Neuron (in vitro differentiated cells): Measurements from ENCODE around the gene C19orf33.

Experiments
- H2AFZ ChIP-seq: one replicate; pipeline ENCODE4 v1.6.1; 2013; ENCODE audit warnings: low read depth, mild to moderate bottlenecking, inconsistent platforms, low read length, moderate library complexity
- H3K27me3 ChIP-seq: one replicate; pipeline ENCODE4 v1.6.1; 2013; ENCODE audit warnings: low read length; ENCODE audit not compliant: insufficient read depth
- H3K36me3 ChIP-seq: one replicate; pipeline ENCODE4 v1.6.1; 2013; ENCODE audit warnings: low read length; ENCODE audit not compliant: insufficient read depth
- H3K4me1 ChIP-seq: one replicate; pipeline ENCODE4 v1.6.1; 2013; ENCODE audit warnings: low read length; ENCODE audit not compliant: insufficient read depth
- H3K4me3 ChIP-seq: 2 replicates; pipeline ENCODE4 v1.5.1; 2013; ENCODE audit warnings: mild to moderate bottlenecking, low read length, moderate library complexity
- H3K9me3 ChIP-seq: one replicate; pipeline ENCODE4 v1.6.1; 2013; ENCODE audit warnings: low read length

The C19orf33 gene

DNA sequence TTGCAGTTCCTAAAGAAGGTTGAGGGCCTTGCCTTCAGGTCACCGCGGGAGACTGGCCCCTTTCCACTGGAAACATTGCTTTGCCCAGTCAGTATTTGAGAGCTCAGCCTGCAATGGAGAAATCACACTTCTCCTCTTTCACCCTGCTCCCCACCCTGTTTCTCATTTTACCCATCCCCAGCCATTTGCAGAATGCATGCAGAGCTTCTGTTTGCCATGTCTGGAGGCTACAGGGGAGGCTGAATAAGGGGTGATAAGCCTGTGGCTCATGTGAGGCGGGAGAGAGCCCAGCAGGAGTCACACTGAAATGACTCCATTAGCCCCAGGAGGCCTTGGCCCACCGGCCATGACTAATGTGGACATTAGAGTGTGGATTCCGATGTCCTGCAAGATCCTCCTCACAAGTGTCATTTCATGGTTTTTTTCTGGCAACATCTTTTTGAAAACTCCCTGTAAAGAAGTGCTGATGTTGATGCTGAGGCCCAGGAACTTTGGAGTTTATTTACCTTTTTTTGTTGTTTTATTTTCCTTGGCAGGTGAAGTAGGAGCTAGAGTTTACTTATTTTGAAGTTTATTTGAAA, 33.4 kb upstream of the C19orf33 start:
- Histone ChIP-seq H3K36me3 (no peaks in the 10 kb centered on the region), H3K27me3 (peaks cover 12% of the 10 kb centered on the region), H3K9me3 (no peaks in the 10 kb centered on the region), H2AFZ (peak overlapping the region; percentile 26), H3K4me1 (peaks cover 18% of the 10 kb centered on the region), H3K4me3 (no peak overlapping the region)

DNA sequence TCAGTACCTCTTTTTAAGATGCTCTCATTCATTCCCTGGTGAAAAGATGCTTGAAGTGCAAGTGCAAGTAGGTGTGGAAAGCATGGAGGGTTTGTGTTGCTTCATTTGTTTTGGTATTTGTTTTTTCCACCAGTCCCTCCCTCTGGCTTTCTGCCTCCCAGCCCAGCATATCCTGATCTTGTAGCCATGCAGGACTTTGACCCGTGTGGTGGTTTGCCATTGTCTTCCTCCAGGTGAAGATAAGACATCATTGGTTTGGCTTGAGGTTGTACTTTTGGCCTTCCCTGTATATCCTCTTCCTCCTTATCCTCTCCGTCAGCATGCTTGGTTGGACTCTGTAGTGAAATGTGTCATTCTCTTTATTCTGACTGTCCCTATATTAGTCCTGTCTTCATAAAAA, 30.6 kb upstream of the C19orf33 start:
- H3K9me3 ChIP-seq, result no peaks in the 10 kb centered on the region
- H3K27me3 ChIP-seq, result no peaks in the 10 kb centered on the region
- H2AFZ ChIP-seq, result no peak overlapping the region
- H3K36me3 ChIP-seq, result no peaks in the 10 kb centered on the region
- no peak overlapping the region for H3K4me3 ChIP-seq
- peaks cover 14% of the 10 kb centered on the region for H3K4me1 ChIP-seq

DNA sequence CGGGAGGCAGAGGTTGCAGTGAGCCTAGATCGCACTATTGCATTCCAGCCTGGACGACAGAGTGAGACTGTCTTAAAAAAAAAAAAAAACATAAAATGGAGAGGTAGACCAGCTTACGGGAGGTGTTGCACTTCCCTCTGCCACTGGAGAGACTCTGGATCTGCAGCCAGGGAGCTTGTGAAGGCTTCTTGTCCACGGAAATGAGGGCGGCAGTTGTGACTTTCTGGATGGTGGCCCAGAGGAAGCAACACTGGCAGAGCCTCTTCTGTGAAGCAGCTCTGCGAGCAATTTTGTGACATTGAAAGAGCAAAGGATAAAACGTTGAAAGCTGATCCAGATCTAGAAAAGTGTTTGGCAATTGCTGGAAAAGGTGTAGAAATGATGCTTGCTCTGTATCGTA, 29.3 kb upstream of the C19orf33 start:
- no peak overlapping the region for H2AFZ ChIP-seq
- no peaks in the 10 kb centered on the region for H3K9me3 ChIP-seq
- H3K36me3 ChIP-seq, result no peaks in the 10 kb centered on the region
- H3K4me1 ChIP-seq, result peaks cover 19% of the 10 kb centered on the region
- no peaks in the 10 kb centered on the region for H3K27me3 ChIP-seq
- no peak overlapping the region for H3K4me3 ChIP-seq

DNA sequence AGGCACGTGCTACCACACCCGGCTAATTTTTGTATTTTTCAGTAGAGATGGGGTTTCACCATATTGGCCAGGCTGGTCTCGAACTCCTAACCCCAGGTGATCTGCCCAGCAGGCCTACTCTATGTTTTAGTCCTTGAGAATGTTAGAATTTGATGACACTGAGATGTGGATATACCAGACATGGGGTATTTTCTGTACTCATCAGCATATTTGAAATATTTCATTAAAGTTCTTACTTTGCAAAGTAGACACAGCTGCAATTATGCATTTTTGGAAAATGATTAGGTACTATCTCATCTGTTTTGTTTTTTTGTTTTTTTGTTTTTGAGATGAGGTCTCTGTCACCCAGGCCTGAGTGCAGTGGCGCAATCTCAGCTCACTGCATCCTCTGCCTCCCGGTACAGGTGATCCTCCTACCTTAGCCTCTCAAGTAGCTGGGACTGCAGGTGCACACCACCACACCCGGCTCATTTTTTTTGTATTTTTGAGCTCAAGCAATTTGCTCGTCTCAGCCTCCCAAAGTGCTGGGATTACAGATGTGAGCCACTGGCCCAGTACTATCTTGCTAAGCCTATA, 27.0 kb upstream of the C19orf33 start:
- Histone ChIP-seq H3K9me3 (no peaks in the 10 kb centered on the region), H2AFZ (no peak overlapping the region), H3K4me3 (no peak overlapping the region), H3K4me1 (peaks cover 17% of the 10 kb centered on the region), H3K36me3 (no peaks in the 10 kb centered on the region), H3K27me3 (no peaks in the 10 kb centered on the region)

DNA sequence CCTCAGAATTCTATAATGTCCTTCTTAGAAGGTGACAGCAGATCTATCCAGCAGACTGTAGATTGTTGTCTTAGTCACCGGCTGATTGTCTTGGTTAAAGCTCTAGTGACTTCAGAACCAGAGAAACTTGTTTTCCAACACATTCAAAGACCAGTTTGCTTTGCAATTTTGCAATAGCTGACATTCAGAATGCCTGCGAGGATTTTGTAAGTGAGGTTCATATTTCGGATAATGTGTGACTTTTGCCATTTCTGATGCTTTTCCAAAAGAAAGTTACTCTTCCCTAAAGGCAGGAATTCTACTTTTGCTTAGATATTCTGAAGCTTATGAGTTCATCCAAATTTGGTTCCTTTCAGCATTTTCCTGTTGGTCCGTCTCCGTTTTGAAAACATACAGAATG, 26.5 kb upstream of the C19orf33 start:
- no peak overlapping the region for H2AFZ ChIP-seq
- H3K9me3 ChIP-seq, result no peaks in the 10 kb centered on the region
- H3K27me3 ChIP-seq, result no peaks in the 10 kb centered on the region
- no peak overlapping the region for H3K4me3 ChIP-seq
- H3K4me1 ChIP-seq, result peaks cover 17% of the 10 kb centered on the region
- no peaks in the 10 kb centered on the region for H3K36me3 ChIP-seq

DNA sequence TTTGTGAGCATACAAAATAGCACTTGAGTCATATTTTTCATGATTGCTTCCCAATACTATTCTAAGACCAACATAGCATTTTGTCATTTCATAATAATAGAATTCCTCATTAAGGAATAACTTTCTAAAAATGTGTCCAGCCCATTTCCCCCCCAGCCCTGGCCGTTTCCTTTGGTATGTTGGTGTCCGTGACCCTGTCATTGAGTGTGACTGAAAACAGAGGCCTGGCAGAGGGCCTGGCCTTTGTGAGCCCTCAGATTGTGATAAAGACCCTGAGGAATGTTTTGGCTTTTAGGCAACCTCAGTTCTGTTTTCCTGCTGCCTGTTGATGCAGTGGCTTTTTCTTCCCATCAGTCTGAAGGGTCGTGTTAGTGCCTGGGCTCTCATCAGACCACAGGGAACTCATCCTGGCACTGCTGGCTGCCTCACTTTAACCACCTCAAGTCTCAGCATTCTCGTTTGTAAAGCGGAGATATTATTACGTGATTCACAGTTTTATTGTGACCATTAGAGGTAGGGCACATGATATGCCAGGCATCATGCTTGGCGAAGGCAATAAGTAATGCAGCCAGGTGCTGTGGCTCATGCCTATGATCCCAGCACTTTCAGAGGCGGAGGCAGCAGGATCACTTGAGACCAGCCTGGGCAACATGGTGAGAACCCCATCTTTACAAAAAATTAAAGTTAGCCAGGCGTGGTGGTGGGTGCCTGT, 25.9 kb upstream of the C19orf33 start:
- H3K27me3 ChIP-seq, result no peaks in the 10 kb centered on the region
- H2AFZ ChIP-seq, result no peak overlapping the region
- H3K9me3 ChIP-seq, result no peaks in the 10 kb centered on the region
- no peaks in the 10 kb centered on the region for H3K36me3 ChIP-seq
- no peak overlapping the region for H3K4me3 ChIP-seq
- peaks cover 17% of the 10 kb centered on the region for H3K4me1 ChIP-seq

DNA sequence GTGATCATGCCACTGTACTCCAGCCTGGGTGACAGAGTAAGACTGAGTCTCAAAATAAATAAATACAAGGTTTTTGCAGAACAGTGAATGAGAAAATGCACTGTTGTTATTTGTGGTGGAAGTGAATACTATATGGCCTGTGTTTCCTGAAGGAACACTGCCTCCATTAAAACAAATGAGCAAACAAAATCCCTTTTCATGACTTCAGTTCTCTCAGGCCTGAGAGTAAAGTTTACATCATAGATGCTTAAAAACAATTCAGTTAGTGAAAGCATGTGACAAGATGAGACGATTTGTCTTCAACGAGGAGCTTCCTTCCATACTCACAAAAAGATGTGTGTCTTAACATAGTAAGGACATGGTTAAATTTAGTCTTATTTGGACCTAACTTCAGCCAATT, 25.3 kb upstream of the C19orf33 start:
- Histone ChIP-seq H3K4me1 (peaks cover 17% of the 10 kb centered on the region), H2AFZ (no peak overlapping the region), H3K4me3 (no peak overlapping the region), H3K9me3 (no peaks in the 10 kb centered on the region), H3K36me3 (no peaks in the 10 kb centered on the region), H3K27me3 (no peaks in the 10 kb centered on the region)

DNA sequence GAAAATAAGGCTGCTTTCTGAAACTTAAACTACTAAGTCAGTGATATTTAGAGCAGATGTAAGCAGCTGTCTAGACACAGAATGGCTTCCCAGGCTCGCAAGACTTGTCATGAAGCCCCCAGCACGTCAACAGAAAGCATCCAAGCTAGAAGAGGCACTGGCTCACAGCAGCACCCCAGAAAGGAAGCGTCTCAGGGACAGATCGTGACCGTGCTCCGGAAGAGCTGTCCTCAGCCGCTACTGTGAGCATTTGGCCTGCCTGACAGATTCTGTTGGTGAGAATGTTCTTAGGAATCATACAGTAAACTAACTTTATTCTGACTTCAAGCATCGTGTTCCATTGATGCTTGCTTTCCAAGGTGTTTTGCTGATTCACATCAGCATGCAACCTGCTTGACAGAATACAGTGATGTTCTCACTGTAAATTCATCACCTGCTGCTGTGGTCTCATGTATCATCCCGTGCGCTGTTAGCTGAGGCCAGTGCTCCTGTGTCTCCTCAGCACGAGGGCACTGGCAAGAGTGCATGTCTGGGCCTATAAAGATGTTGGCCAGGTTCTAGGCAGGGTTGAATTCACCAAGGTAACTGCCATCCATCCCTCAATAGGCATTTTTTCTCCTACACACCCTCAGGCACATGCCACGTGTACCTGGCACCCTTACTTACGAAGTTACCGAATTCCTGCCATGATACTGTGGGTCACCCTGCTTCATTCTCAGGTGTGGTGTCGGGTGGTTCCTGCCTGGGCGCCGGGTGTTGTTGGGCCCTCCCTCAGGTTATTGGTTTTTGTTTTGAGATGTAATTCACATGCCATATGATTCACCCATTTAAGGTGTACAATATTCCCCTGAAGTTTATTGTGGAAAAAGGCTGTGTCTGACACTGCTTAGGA, 23.8 kb upstream of the C19orf33 start:
- peaks cover 17% of the 10 kb centered on the region for H3K4me1 ChIP-seq
- H2AFZ ChIP-seq, result no peak overlapping the region
- no peaks in the 10 kb centered on the region for H3K36me3 ChIP-seq
- no peaks in the 10 kb centered on the region for H3K9me3 ChIP-seq
- no peak overlapping the region for H3K4me3 ChIP-seq
- no peaks in the 10 kb centered on the region for H3K27me3 ChIP-seq

DNA sequence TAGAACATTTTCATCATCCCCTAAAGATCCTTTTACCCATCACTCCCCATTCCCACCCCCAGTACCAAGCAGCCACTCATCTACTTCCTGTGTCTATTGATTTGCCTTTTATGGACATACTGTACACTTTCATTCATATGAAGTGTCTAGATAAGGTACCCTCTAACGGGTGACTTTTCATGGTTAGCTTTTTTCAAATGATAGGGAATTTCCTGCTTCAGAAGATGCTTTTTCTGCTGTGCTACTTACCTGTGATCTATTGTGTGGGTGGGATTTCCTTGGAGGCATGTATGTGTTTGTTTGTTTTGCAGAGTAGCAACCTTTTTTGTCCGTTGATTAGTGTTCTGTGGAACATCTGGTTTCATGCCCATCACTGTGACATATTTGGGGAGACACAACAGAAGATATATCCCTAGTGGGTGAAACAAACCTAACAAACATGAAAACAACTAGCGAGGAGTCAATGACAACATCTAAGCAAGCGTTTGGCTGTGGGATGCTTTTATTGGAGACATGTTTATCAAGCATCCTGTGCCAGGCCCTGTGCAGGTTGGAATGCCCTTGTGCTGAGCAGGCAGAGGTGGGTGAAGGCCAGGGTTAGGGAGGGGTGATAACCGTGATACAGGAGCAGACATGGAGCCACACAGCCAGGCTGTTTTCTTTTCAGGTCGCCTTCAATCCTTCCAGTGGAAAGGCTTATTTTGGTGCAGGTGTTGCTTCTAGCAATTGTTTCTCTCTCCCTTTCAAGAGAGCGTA, 22.1 kb upstream of the C19orf33 start:
- Histone ChIP-seq H3K27me3 (no peaks in the 10 kb centered on the region), H3K36me3 (no peaks in the 10 kb centered on the region), H3K4me3 (no peak overlapping the region), H3K9me3 (no peaks in the 10 kb centered on the region), H2AFZ (no peak overlapping the region), H3K4me1 (peaks cover 17% of the 10 kb centered on the region)

DNA sequence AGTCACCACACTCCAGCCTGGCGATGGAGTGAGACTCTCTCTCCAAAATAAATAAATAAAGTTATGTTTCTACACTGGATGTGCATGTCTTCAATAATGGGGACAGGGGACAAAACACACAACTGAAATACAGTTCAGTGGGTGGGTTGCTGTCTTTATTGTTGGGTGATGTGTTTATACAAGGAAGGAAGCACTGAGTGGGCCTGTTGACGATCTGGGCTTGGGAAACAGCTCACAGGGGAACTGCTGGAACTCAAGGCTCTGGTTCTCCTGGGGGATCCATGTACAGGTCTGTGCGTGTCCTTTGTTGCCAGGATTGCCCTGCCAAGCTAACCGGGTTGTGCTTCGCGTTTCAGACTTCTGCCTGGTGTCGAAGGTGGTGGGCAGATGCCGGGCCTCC, 20.8 kb upstream of the C19orf33 start:
- H3K36me3 ChIP-seq, result no peaks in the 10 kb centered on the region
- no peak overlapping the region for H3K4me3 ChIP-seq
- H3K4me1 ChIP-seq, result peaks cover 20% of the 10 kb centered on the region
- H2AFZ ChIP-seq, result no peak overlapping the region
- no peaks in the 10 kb centered on the region for H3K9me3 ChIP-seq
- H3K27me3 ChIP-seq, result no peaks in the 10 kb centered on the region

DNA sequence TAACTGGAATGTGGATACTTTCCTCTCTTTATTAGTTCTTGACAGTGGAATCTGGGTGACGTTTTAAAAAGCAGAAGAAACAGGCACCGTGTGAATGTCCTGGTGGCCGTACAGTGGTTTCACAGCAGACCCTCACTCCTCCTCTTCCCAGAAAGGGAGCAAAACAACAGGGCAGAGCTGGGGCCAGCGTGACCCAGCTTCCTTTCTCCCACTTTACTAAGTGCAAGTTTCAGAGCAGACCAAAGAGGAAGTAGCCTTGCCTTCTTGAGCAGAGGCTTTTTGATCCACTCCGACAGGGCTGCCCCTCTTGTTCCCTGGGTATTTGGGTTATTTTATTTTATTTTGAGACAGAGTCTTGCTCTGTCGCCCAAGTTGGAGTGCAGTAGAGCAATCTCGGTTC, 19.6 kb upstream of the C19orf33 start:
- no peaks in the 10 kb centered on the region for H3K36me3 ChIP-seq
- H2AFZ ChIP-seq, result no peak overlapping the region
- no peaks in the 10 kb centered on the region for H3K9me3 ChIP-seq
- H3K4me3 ChIP-seq, result no peak overlapping the region
- H3K4me1 ChIP-seq, result peaks cover 19% of the 10 kb centered on the region
- no peaks in the 10 kb centered on the region for H3K27me3 ChIP-seq

DNA sequence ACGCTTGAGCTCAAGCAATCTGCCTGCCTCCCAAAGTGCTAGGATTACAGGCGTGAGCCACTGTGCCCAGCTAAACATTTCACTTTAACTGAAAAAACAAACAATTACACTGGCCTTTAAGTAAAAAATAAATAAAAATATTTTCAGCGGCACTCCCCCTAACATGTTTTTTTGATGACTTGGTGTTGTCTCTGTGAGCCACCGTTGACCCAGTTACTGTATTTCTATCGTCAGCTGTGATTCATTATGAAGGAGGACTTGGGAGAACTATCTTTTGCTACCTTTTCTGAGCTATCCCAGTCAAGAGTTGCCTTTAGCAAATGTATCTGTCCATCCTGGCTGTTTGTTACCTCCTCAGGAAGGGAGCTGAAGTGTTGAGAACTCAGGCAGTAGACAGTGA, 18.5 kb upstream of the C19orf33 start:
- Histone ChIP-seq H2AFZ (no peak overlapping the region), H3K4me1 (peaks cover 27% of the 10 kb centered on the region), H3K36me3 (no peaks in the 10 kb centered on the region), H3K27me3 (no peaks in the 10 kb centered on the region), H3K4me3 (no peak overlapping the region), H3K9me3 (no peaks in the 10 kb centered on the region)
